GM21367 (cell line): ENCODE data around the gene LGI1.
"Not testable (repeated sequence)": the region's sequence is repeated elsewhere in the genome, so short reads cannot be mapped to it uniquely, and the experiment has no call there.

Experiments
- ATAC-seq: cut with Tn5 transposase; IDR thresholded peaks from one replicate; pipeline ENCODE4 v1.9.1; 2021; ENCODE audit not compliant: unreplicated experiment

The LGI1 gene

GRCh38 chr10:93799155-93799708, 41.5 kb downstream of the LGI1 start:
- no peak for ATAC-seq

DNA sequence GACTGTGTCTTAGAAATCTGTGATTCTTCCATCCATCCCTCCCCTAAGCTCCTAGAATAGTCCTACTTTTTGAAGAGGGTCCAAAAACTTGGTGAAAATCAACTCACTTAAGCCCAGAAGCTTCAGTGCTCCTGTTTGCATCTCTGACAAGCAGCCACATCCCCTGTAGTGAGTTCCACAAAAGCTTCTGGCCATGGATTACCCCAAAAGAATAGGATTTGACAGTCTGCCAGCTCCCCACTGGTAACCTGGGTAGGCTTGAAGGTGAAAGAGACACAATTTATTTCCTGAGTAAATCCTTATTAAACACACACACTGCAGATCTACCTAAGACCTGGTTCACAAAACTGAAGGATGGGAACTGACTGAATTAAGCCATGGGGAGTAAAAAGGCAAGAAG, 46.5 kb downstream of the LGI1 start:
- no peak for ATAC-seq

DNA sequence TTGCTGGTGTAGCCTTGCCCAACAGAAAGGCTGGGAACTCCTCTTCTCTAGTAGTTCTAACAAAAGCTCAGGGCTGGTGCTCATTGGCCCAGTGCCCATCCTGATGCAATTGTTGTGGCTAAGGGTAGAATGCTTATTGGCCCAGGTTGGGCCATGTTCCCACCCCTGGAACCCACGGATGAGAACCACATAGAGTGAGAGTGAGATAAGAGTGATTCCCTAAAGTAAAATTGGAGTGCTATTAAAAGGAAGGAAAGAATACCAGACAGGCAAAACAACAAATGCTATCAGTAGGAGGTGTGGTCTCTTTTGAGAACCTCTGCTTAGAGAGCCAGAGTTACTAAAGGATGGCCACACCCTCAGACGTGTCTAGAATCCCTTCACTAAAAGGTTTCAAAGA, 49.2 kb downstream of the LGI1 start:
- no peak for ATAC-seq

DNA sequence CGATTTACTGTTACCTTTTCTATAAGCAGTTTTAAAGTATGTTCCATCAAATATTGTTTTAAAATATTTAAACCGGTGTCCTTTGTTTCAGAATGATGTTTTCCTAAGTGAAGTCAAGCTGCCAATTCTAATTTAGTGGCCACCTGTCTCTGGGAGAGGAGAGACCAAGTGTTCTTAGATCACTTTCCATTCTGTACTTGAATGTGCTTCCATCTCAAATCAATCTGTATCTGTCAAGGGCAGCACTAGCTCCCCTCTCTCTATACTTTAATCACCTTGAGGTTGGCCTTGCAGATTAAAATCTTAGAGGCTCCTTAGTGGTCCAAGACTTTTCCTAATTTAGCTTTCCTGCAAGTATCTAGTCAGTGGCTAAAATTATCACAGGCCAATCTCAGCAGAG, 49.6 kb downstream of the LGI1 start:
- no peak for ATAC-seq

DNA sequence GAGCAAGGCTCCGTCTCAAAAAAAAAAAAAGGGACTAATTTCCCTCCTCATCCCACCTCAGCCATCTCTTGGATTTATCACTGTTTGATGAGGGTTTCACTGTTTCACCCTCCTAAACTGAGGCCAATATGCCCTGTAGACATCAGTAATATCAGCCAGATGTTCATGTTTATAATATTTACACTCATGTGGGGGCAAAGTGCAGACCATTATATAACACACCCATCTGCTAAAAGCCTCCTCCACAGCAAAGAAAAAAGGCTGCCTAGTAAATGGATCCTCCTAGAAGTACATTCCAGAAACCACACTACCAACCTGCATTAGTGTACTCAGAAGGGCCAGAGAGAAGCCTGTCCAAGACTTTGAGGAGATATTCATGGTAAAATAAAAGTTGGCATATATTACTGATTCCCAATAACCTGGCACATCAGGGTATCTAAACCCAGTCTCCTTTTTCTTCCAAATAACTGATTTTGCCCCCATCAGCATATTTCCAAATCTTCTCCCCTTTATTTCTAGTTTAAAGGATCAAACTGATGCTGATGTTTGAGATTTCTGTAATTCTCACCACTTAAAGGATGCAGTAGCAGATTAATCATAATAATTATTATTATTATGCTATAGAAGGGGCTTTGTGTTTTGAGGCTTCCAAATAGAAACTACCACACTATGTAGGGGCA, 55.1 kb downstream of the LGI1 start:
- no peak for ATAC-seq

DNA sequence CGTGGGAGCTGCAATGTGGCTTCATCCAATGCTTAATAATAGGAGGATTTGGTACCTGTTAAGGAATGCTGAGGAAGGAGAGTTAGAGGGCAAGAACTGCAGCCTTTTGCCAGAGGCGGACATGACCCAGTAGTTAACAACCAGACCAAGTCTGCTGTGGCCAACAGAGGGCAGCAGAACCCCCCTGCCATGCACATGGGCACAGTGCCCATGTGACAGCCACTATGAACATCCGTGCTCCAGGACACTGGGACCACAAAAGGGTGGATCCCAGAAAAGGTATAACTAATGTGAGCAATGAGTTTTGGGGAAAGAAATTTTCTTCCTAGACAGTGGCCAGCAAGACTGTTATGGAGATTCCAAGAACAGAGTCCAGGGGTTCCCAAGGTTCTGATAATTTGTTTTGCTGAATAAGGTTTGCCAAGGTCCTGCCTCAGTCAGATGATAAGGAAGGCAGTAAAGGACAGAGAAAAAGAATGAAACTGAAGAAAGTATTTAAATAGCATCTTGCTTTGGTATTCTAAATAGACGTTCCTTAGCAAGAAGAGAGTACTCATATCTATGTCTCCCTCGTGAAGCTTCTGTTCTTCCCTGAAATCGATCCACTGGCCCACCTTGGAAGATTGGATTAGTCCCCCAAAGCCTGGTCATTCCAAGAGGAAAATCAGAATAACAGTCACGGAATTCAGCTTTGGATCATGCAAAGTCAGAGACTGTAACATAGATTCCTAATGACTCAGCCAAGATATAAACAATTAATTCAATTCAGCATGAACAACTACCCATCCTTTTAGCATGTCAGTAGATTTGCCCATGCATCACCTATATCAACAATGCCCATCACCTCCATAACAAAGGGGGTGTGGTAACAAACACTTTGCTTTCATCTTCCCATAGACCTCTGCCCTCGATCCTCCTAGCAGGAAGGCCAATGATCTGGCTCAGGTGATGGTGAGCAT, 56.0 kb downstream of the LGI1 start:
- peak; percentile 67 for ATAC-seq

GRCh38 chr10:93815304-93816096, 57.8 kb downstream of the LGI1 start:
- ATAC-seq = no peak

DNA sequence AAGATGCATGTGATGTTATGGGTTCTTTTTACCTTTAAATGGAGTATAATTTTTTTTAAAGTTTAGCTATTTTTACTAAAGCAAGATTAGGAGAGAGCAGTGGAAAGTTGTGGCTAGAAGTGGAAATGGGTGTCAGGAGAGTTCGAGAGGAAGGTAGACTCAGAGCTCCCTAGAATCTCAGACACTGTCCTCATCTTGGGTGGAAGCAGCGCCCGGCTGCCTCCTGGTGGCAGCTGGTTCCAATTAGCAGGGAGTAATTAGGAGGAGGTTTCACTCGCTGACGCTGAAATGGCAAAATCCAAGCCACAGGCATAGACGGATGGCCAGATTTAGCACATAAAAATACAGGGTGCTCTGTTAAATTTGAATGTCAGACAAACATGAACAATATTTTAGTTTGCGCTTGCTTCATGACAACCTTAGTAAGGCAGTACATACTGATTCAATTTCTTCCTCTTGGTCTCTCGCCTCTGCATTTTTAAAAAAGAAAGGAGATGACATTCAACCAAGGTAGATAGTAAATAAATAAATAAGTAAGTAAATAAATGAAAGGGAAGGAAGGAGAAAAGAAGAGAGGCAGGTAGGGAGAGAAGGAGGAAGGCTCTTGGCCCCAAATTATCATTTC, 58.5 kb downstream of the LGI1 start:
- peak; percentile 55 for ATAC-seq

GRCh38 chr10:93818086-93818485, 60.4 kb downstream of the LGI1 start:
- ATAC-seq = no peak

GRCh38 chr10:93819520-93819919, 61.8 kb downstream of the LGI1 start:
- no peak for ATAC-seq

- no peak for ATAC-seq
Measured at GRCh38 chr10:93820434-93820833, 62.7 kb downstream of the LGI1 start.

DNA sequence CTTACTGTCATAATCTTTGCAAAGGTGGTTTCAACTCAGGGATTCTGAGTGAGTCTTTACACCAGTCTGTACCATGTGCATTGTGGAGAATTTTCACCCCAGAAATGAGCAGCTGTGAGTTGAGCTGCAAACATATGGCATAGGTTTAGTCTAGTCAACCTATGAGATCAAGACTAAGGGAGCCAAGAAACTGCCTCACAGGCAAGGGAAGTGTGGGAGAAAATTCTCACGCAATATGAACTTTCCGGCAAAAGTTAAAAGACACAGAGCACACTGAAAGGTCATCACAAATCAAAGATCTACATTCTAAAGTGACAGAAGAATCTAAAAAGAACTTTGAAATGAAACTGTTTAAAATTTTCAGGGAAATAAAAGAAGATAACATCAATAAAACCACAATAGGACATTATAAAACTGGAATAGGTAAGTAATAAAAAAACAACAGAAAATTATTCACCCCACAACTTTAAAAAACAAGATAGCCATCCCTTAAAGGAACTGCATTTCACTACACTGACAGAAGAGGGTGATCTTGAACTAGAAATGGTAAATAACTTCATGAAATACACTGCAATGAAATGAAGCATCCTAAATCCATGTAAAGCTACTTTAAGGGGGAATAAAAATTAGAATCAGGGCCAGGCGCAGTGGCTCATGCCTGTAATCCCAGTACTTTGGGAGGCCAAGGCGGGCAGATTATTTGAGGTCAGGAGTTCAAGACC, 63.5 kb downstream of the LGI1 start:
- ATAC-seq = no peak

DNA sequence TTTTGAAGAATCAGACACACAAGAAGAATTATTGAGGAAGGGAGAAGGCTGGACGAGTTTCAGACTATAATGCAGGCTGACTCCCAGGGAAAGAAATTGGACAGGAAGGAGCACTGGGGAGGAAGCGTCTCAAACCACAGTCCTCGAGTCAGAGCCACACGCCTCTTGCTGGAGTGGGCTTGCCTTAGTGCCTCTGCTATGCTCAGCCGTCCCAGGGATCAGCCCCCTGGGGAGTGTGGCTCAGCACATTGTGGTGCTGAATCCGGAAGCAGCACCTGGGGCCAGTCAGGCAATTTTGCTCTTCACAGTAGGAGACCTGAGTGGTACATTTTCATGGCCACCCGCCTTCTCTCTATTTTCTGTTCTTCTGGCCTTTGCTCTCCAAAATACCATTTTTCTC, 68.6 kb downstream of the LGI1 start:
- no peak for ATAC-seq

- no peak for ATAC-seq
Measured at GRCh38 chr10:93827056-93827804, 69.5 kb downstream of the LGI1 start.

- ATAC-seq = not testable (repeated sequence)
Measured at GRCh38 chr10:93831065-93831464, 73.3 kb downstream of the LGI1 start.

DNA sequence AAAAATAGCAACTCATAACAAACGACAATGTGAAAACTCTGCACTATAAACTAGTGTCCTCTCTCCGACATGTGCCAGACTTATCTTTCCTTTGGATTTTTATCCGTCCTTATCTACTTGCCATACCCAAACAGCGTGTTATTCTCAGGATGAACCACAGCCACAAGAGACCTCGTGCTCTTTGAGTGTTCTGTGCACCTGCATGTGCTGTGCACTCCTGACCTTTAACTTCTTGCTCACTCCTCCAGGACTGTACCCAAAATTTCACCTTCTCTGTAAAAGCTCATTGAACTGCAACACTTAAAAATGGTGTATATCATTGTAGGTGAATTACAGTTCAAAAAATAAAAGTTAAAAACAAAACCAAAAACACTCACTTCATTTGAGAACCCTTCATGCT, 78.0 kb downstream of the LGI1 start:
- ATAC-seq = no peak

- no peak for ATAC-seq
Measured at GRCh38 chr10:93837822-93838221, 80.1 kb downstream of the LGI1 start.

DNA sequence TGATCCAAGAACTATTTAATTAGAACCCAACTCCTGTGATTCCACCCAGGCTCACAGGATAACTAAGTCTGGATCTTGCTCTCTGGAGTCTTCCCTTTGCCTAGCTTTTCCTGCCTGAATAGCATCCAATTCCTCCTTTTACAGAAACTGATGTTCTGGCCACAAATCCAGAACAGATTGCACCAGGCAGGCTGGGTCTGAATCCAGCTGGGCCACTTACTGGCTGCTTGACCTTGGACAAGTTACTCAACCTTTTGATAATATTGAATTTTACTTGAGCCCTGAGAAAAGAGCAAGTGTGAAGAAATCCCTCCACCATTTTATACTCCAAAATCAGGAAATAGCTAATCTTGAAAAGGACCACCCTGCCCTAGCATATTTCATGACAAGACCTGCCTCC, 80.5 kb downstream of the LGI1 start:
- ATAC-seq = no peak

GRCh38 chr10:93841961-93842360, 84.2 kb downstream of the LGI1 start:
- ATAC-seq = no peak
